Measurements from ENCODE around the gene DUSP22.
A peak's percentile ranks its signal among the peaks of the same experiment; 100 is the strongest.

The DUSP22 gene

GRCh38 chr6:378090-378957 lies 86.0 kb downstream of the DUSP22 start:
- DNase-seq (ENCODE audit: low read depth in 1 of 2, low spot score in 1 of 2) = no peak

GRCh38 chr6:378958-379409 lies 86.7 kb downstream of the DUSP22 start:
- DNase-seq (ENCODE audit: low read depth in 1 of 2, low spot score in 1 of 2) = no peak

GRCh38 chr6:379410-380181 lies 87.3 kb downstream of the DUSP22 start:
- no peak for DNase-seq (ENCODE audit: low read depth in 1 of 2, low spot score in 1 of 2)

- DNase-seq (ENCODE audit: low read depth in 1 of 2, low spot score in 1 of 2) = no peak
Measured at GRCh38 chr6:380234-381218, 88.2 kb downstream of the DUSP22 start.

GRCh38 chr6:381742-382461 lies 89.6 kb downstream of the DUSP22 start:
- no peak for DNase-seq (ENCODE audit: low read depth in 1 of 2, low spot score in 1 of 2)

GRCh38 chr6:382883-383810 lies 90.9 kb downstream of the DUSP22 start:
- no peak for DNase-seq (ENCODE audit: low read depth in 1 of 2, low spot score in 1 of 2)

- DNase-seq (ENCODE audit: low read depth in 1 of 2, low spot score in 1 of 2) = no peak
Measured at GRCh38 chr6:383856-384255, 91.6 kb downstream of the DUSP22 start.

GRCh38 chr6:384898-385297 lies 92.6 kb downstream of the DUSP22 start:
- no peak for DNase-seq (ENCODE audit: low read depth in 1 of 2, low spot score in 1 of 2)

- no peak for DNase-seq (ENCODE audit: low read depth in 1 of 2, low spot score in 1 of 2)
Measured at GRCh38 chr6:385614-386013, 93.3 kb downstream of the DUSP22 start.

- no peak for DNase-seq (ENCODE audit: low read depth in 1 of 2, low spot score in 1 of 2)
Measured at GRCh38 chr6:386688-387266, 94.5 kb downstream of the DUSP22 start.

GRCh38 chr6:387293-387741 lies 95.0 kb downstream of the DUSP22 start:
- DNase-seq (ENCODE audit: low read depth in 1 of 2, low spot score in 1 of 2) = no peak

- DNase-seq (ENCODE audit: low read depth in 1 of 2, low spot score in 1 of 2) = no peak
Measured at GRCh38 chr6:388202-388903, 96.1 kb downstream of the DUSP22 start.

- no peak for DNase-seq (ENCODE audit: low read depth in 1 of 2, low spot score in 1 of 2)
Measured at GRCh38 chr6:389143-389542, 96.9 kb downstream of the DUSP22 start.

- peak in 1 of 2 donors; percentile 62 for DNase-seq (ENCODE audit: low read depth in 1 of 2, low spot score in 1 of 2)
Measured at GRCh38 chr6:389622-390021, 97.3 kb downstream of the DUSP22 start.

GRCh38 chr6:390914-391558 lies 98.7 kb downstream of the DUSP22 start:
- no peak for DNase-seq (ENCODE audit: low read depth in 1 of 2, low spot score in 1 of 2)

GRCh38 chr6:391559-392440 lies 99.5 kb downstream of the DUSP22 start, which contains the start of gene IRF4:
Gene IRF4, plus strand, starts transcription at chr6:391752. Its CDS starts 1,401 bp downstream, at chr6:393153.
- peak; percentile 75 to 78 for DNase-seq (ENCODE audit: low read depth in 1 of 2, low spot score in 1 of 2)

Measured in activated CD4-positive, alpha-beta T cell treated with anti-CD3 and anti-CD28 coated beads, Interleukin-2, amount 50 U/mL, for 24 hours (primary cell).